Endothelial cell of umbilical vein (primary cell): ENCODE data around the gene SCN5A. TPM values are rescaled to one million over a fixed set of nuclear protein-coding genes. Genes with fewer than 3 reads are reported as not detected.

Experiments
- BruUV-seq: library from RNA; stranded (reverse); fragments of 400-500 nt; replicated peaks from 2 replicates; lab custom pipeline; 2021; lab: Mats Ljungman, UMichigan
- CTCF ChIA-PET: fragments of 300-600, 350-600 bp; sonication (Branson Sonifier 250); formaldehyde crosslinking; loops from one replicate; lab custom pipeline; 2021; ENCODE audit warnings: antibody characterized with exemption, inconsistent platforms; lab: Charles Lee
- POLR2A ChIA-PET: fragments of 300-600, 350-600 bp; sonication (Branson Sonifier 250); formaldehyde crosslinking; loops from one replicate; lab custom pipeline; 2021; ENCODE audit warnings: antibody characterized with exemption, inconsistent platforms; lab: Charles Lee
- DNase-seq: peaks from one replicate; pipeline ENCODE4 v3.0.0-alpha.2; 2011; ENCODE audit warnings: low read depth, low spot score
- FAIRE-seq: peaks from 2 replicates; lab custom pipeline; 2011; peaks lifted over from hg19 to GRCh38; lab: Jason Lieb, UNC
- H2AFZ ChIP-seq: 2 replicates; pipeline ENCODE4 v1.6.0; 2012; ENCODE audit warnings: low read depth, low read length, control low read depth, inconsistent platforms
- H3K27ac ChIP-seq: 2 replicates; pipeline ENCODE4 v1.5.1; 2011; ENCODE audit warnings: low read depth, mild to moderate bottlenecking, control low read depth, low read length, moderate library complexity; ENCODE audit not compliant: insufficient read depth
- H3K27me3 ChIP-seq, 2 experiments: 2 replicates each; pipeline versions ENCODE4 v1.6.0 to v1.6.1; 2011; ENCODE audit warnings: low read length in 2 of 2, mixed read lengths in 1 of 2; ENCODE audit not compliant: control insufficient read depth in 2 of 2, insufficient read depth in 2 of 2
- H3K36me3 ChIP-seq, 2 experiments: 2 replicates in 1 of 2; 3 replicates in 1 of 2; pipeline ENCODE4 v1.5.1; 2011; ENCODE audit warnings: low read length in 2 of 2, mild to moderate bottlenecking in 1 of 2, moderate library complexity in 1 of 2; ENCODE audit not compliant: control insufficient read depth in 2 of 2, insufficient read depth in 2 of 2; ENCODE audit errors: extremely low read depth in 1 of 2
- H3K4me1 ChIP-seq: 3 replicates; pipeline ENCODE4 v1.5.1; 2011; ENCODE audit warnings: mild to moderate bottlenecking, low read length; ENCODE audit not compliant: control insufficient read depth, insufficient read depth; ENCODE audit errors: extremely low read depth
- H3K4me2 ChIP-seq: 2 replicates; pipeline ENCODE4 v1.6.1; 2011; ENCODE audit warnings: low read length, control low read depth, mixed read lengths; ENCODE audit not compliant: insufficient read depth
- H3K4me3 ChIP-seq, 3 experiments: fragments of 200-600 bp in 1 of 3; sonication (generic), shearing (Covaris generic) in 1 of 3; replicated peaks in 1 of 3; 2 replicates each; pipeline ENCODE4 v1.5.1; 2011 to 2016; ENCODE audit warnings: control low read depth in 3 of 3, low read length in 3 of 3, mild to moderate bottlenecking in 2 of 3, inconsistent platforms in 1 of 3, low read depth in 1 of 3, moderate library complexity in 1 of 3; ENCODE audit not compliant: insufficient read depth in 1 of 3
- H3K79me2 ChIP-seq: 2 replicates; pipeline ENCODE4 v1.6.0; 2012; ENCODE audit warnings: low read length, inconsistent platforms; ENCODE audit not compliant: control insufficient read depth, insufficient read depth
- H3K9ac ChIP-seq: replicated peaks from 2 replicates; pipeline ENCODE3; 2011; ENCODE audit warnings: low read length, control low read depth; ENCODE audit not compliant: insufficient read depth; ENCODE audit errors: extremely low read depth
- H3K9me1 ChIP-seq: replicated peaks from 3 replicates; pipeline ENCODE4 v1.6.0; 2011; ENCODE audit warnings: mild to moderate bottlenecking, low read length; ENCODE audit not compliant: control insufficient read depth, insufficient read depth; ENCODE audit errors: extremely low read depth
- H3K9me3 ChIP-seq: replicated peaks from 2 replicates; pipeline ENCODE4 v1.5.1; 2012; ENCODE audit warnings: low read length, inconsistent platforms; ENCODE audit not compliant: control insufficient read depth, insufficient read depth
- H4K20me1 ChIP-seq: replicated peaks from 2 replicates; pipeline ENCODE3; 2011; ENCODE audit warnings: mild to moderate bottlenecking, low read length; ENCODE audit not compliant: control insufficient read depth, insufficient read depth; ENCODE audit errors: extremely low read depth
- CTCF ChIP-seq, 2 donors: IDR thresholded peaks; 1 replicate in 1 of 2; 2 replicates in 1 of 2; pipeline ENCODE4 v1.5.1; 2011; ENCODE audit warnings: low read length in 2 of 2, mild to moderate bottlenecking in 2 of 2, moderate library complexity in 2 of 2, control low read depth in 1 of 2, inconsistent platforms in 1 of 2, low read depth in 1 of 2; ENCODE audit not compliant: insufficient read depth in 1 of 2; ENCODE audit errors: extremely low read depth in 1 of 2
- EZH2 ChIP-seq: IDR thresholded peaks from 2 replicates; pipeline ENCODE4 v1.6.1; 2012; ENCODE audit warnings: borderline replicate concordance, low read depth, mild to moderate bottlenecking, moderate library complexity, low read length, inconsistent platforms; ENCODE audit not compliant: severe bottlenecking
- FOS ChIP-seq: IDR thresholded peaks from 2 replicates; pipeline ENCODE4 v1.6.1; 2011; ENCODE audit warnings: mild to moderate bottlenecking, low read length, moderate library complexity, borderline replicate concordance; ENCODE audit not compliant: insufficient read depth
- GATA2 ChIP-seq: IDR thresholded peaks from 2 replicates; pipeline ENCODE4 v1.7.0; 2011; ENCODE audit warnings: low read depth, mild to moderate bottlenecking, moderate library complexity, mixed read lengths, low read length; ENCODE audit not compliant: insufficient read length, insufficient read depth
- JUN ChIP-seq: IDR thresholded peaks from 2 replicates; pipeline ENCODE4 v1.6.1; 2011; ENCODE audit warnings: borderline replicate concordance, low read depth; ENCODE audit not compliant: insufficient read length, insufficient read depth
- MYC ChIP-seq: IDR thresholded peaks from one replicate; pipeline ENCODE4 v1.6.1; 2011; ENCODE audit warnings: mild to moderate bottlenecking, low read depth, low read length
- POLR2A ChIP-seq: IDR thresholded peaks from 2 replicates; pipeline ENCODE4 v1.6.1; 2012; ENCODE audit warnings: low read depth, mild to moderate bottlenecking, control low read depth, low read length
- POLR2AphosphoS5 ChIP-seq: IDR thresholded peaks from 2 replicates; pipeline ENCODE4 v1.6.1; 2012; ENCODE audit warnings: low read depth, mild to moderate bottlenecking, control low read depth, low read length, moderate library complexity; ENCODE audit not compliant: insufficient read depth
- dilution Hi-C: fragments of 300-500 bp; cut with MboI; formaldehyde crosslinking; loops from one replicate; pipeline ENCODE4 v1.15.0; 2019; ENCODE audit warnings: low sequenced_read_pairs; ENCODE audit not compliant: extremely low pct_ligation_motif_present
- intact Hi-C: fragments of 100-400 bp; cut with micrococcal nuclease; formaldehyde crosslinking; loops from one replicate; pipeline ENCODE4 v1.10.0; 2022
- polyA plus RNA-seq, 4 experiments: library from polyadenylated mRNA; depleted of rRNA in 3 of 4; stranded (reverse) in 3 of 4; unstranded in 1 of 4; fragments of >200 nt; gene quantifications; 2 replicates each; pipeline versions ENCODE4 v1.2.1 to v1.2.3, GENCODE V29; 2011 to 2012; ENCODE audit warnings: missing spikeins in 1 of 4
- total RNA-seq: library from RNA; stranded (reverse); gene quantifications from 2 replicates; pipeline ENCODE4 v1.2.3, GENCODE V29; 2021
- TF ChIP-seq, protein P1 (sequence below): IDR thresholded peaks from 2 replicates; pipeline ENCODE4 v1.6.1; 2011; ENCODE audit not compliant: insufficient read depth, insufficient read length

SCN5A gene
- total and polyA plus RNA-seq, 2 donors (not counting 3 experiments of a cell fraction or from before 2014, with no cell fraction given), result 2.7 to 20.0 TPM

DNA sequence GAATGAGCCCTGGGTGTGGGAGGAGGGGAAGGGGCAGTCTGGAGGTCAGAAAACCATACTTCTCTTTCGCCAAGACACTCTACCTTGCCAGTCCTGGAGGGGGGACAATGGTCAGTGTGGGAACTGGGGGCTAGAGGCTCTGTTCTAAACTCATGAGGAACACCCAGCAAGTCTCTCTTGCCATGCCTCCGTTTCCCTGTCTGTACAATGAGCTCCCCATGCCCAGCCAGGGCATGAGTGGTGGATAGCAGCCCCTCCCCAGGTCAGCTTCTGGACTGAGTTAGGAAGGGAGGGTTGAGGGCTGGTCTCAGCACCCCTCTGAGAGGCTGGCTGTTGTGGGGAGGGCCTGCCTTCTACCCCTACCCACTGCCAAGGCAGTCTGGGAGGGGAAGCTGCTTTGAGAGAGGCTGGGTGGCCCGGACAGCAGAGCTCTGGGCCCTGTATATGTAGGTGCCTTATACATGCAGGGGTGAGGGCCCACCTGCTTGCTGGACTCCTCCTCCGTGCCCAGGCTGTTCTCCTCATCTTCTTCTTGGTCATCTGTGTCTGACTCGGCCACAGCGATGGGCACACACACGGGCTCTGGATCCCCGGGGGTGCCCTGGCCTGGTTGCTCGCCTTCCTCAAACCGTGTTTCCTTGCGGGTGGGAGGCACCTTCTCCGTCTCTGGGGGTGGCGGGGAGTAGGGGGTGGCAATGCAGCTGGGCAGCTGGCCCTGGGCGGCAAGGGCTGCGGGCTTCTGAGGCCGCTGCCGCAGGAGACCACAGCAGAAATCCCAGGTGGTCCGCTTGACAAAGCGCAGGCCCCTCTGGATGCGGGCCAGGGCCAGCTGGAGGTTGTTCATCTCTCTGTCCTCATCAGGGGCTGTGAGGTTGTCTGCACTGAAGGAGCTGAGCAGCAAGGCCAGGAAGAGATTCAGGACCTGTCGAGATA is 68.8 kb downstream of the SCN5A start:
- dilution Hi-C loops (no loop called here), intact Hi-C loops (no loop called here)
- H2AFZ ChIP-seq, result no peak overlapping the region
- H3K27me3 ChIP-seq, result no peaks in the 10 kb centered on the region
- no peak for TF ChIP-seq POLR2A
- TF ChIP-seq MYC, result no peak
- no peak for TF ChIP-seq GATA2
- TF ChIP-seq JUN, result no peak
- no peaks in the 10 kb centered on the region for H3K36me3 ChIP-seq
- no peak for DNase-seq
- H3K27ac ChIP-seq, result no peak overlapping the region
- no peaks in the 10 kb centered on the region for H3K9me1 ChIP-seq
- no peaks in the 10 kb centered on the region for H3K4me1 ChIP-seq
- POLR2A ChIA-PET, result no interaction called here
- H3K4me2 ChIP-seq, result no peak overlapping the region
- BruUV-seq, result no TSS peak
- no peak overlapping the region for H3K9ac ChIP-seq
- no peaks in the 10 kb centered on the region for H4K20me1 ChIP-seq
- no peak for FAIRE-seq
- CTCF ChIA-PET, result interaction anchor here (1.2 kb wide), 1 partner anchor 65 kb away, joined by 3 read pairs; no protein-coding TSS in a partner anchor
- no peaks in the 10 kb centered on the region for H3K9me3 ChIP-seq
- H3K79me2 ChIP-seq, result no peaks in the 10 kb centered on the region
- no peak overlapping the region for H3K4me3 ChIP-seq

DNA sequence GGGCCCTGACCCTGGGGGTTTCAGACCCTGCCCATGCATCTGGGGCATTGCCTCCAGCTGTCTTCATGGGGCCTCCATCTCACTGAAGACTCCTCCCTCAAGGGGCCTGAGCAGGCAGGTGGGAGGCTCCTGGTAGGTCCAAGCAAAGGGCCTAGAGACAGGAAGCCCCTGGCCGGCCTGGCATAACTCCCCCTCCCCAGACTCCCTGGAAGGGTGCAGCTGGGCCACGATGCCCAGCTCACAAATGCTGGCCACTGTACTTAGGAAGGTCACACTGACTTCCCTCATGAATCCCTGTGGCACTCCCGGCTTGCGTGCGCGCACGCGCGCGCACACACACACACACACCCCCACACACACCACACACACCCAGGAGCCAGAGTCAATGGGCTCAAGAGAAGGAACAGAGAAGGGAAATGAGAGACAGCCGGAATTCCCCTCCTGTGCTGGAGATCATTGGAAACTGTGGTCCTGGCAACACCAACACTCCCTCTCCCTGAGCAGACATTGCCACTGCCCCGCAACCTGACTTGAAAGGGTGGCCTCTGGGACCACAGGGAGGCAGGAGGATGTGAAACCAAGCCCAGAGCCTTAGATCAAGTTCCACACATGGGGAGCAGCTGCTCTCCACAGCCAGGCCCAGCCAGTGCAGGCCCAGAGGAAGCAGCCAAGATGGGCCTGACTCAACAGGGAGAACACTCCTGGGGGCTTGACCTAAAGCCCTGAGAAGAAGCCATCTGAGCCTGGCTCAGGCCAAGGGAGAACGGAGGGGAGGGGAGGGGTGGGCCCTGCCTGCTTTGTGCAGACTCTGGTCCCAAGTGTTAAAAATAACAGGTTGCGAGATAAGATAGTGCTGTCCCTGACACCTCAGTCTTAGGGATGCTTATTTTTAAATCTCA is 69.7 kb downstream of the SCN5A start:
- no peaks in the 10 kb centered on the region for H3K9me3 ChIP-seq
- no peaks in the 10 kb centered on the region for H3K4me1 ChIP-seq
- intact Hi-C loops (no loop called here), dilution Hi-C loops (no loop called here)
- no peak for FAIRE-seq
- no peaks in the 10 kb centered on the region for H3K27me3 ChIP-seq
- ChIA-PET POLR2A (no interaction called here), CTCF (interaction anchor here (1.2 kb wide), 1 partner anchor 66 kb away, joined by 3 read pairs; no protein-coding TSS in a partner anchor)
- no peak for DNase-seq
- H3K9me1 ChIP-seq, result no peaks in the 10 kb centered on the region
- BruUV-seq, result no TSS peak
- H3K4me2 ChIP-seq, result no peak overlapping the region
- no peak overlapping the region for H3K4me3 ChIP-seq
- no peak overlapping the region for H3K27ac ChIP-seq
- H4K20me1 ChIP-seq, result no peaks in the 10 kb centered on the region
- H2AFZ ChIP-seq, result no peak overlapping the region
- no peaks in the 10 kb centered on the region for H3K36me3 ChIP-seq
- no peak overlapping the region for H3K9ac ChIP-seq
- TF ChIP-seq POLR2A (no peak), FOS (no peak), CTCF (IDR thresholded peaks at IDR 0.05; ENCODE audit: extremely low read depth in 1 of 2, insufficient read depth in 1 of 2, low read depth in 1 of 2, low read length in 2 of 2) (no peak), POLR2AphosphoS5 (no peak), GATA2 (no peak), JUN (no peak), MYC (no peak), EZH2 (no peak)
- TF ChIP-seq, protein P1, sequence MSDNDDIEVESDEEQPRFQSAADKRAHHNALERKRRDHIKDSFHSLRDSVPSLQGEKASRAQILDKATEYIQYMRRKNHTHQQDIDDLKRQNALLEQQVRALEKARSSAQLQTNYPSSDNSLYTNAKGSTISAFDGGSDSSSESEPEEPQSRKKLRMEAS, result no peak
- H3K79me2 ChIP-seq, result no peaks in the 10 kb centered on the region
